ENCODE results near the gene PPL.

The PPL gene

GRCh38 chr16:4855804-4856203, 81.1 kb downstream of the PPL start:
- no peak for TF ChIP-seq CTCF (IDR thresholded peaks at IDR 0.05; ENCODE audit: low read depth, low read length)
- no peak for DNase-seq (ENCODE audit: extremely low read depth, low read depth)

- TF ChIP-seq CTCF (IDR thresholded peaks at IDR 0.05; ENCODE audit: low read depth, low read length) = no peak
- no peak for DNase-seq (ENCODE audit: extremely low read depth, low read depth)
Observed at GRCh38 chr16:4855371-4855770, 81.6 kb downstream of the PPL start.

- no peak for DNase-seq (ENCODE audit: extremely low read depth, low read depth)
- no peak for TF ChIP-seq CTCF (IDR thresholded peaks at IDR 0.05; ENCODE audit: low read depth, low read length)
Observed at GRCh38 chr16:4852221-4852872, 84.6 kb downstream of the PPL start.

GRCh38 chr16:4850211-4850610, 86.7 kb downstream of the PPL start:
- TF ChIP-seq CTCF (IDR thresholded peaks at IDR 0.05; ENCODE audit: low read depth, low read length) = no peak
- DNase-seq (ENCODE audit: extremely low read depth, low read depth) = no peak

- TF ChIP-seq CTCF (IDR thresholded peaks at IDR 0.05; ENCODE audit: low read depth, low read length) = no peak
- DNase-seq (ENCODE audit: extremely low read depth, low read depth) = peak; percentile 19
Observed at GRCh38 chr16:4847774-4848587, 89.0 kb downstream of the PPL start.

GRCh38 chr16:4846901-4847773, 89.8 kb downstream of the PPL start, which contains the start of the genes GLYR1 and UBN1:
Gene GLYR1 (minus strand): TSS chr16:4847288. CDS start chr16:4847265, 23 bp downstream.
Gene UBN1 (plus strand): TSS chr16:4847481. CDS start chr16:4852918, 5,437 bp downstream.
- TF ChIP-seq CTCF (IDR thresholded peaks at IDR 0.05; ENCODE audit: low read depth, low read length) = no peak
- peak; percentile 88 for DNase-seq (ENCODE audit: extremely low read depth, low read depth)

Measured in AG09319 (cell line).